Fibroblast of peridontal ligament (primary cell): Measurements from ENCODE around the gene SLC30A10.
"Not testable (repeated sequence)": the region's sequence is repeated elsewhere in the genome, so short reads cannot be mapped to it uniquely, and the experiment has no call there.

Experiments
- DNase-seq: peaks from one replicate; pipeline ENCODE4 v3.0.0-alpha.2; 2010; ENCODE audit errors: extremely low read depth

The SLC30A10 gene

DNA sequence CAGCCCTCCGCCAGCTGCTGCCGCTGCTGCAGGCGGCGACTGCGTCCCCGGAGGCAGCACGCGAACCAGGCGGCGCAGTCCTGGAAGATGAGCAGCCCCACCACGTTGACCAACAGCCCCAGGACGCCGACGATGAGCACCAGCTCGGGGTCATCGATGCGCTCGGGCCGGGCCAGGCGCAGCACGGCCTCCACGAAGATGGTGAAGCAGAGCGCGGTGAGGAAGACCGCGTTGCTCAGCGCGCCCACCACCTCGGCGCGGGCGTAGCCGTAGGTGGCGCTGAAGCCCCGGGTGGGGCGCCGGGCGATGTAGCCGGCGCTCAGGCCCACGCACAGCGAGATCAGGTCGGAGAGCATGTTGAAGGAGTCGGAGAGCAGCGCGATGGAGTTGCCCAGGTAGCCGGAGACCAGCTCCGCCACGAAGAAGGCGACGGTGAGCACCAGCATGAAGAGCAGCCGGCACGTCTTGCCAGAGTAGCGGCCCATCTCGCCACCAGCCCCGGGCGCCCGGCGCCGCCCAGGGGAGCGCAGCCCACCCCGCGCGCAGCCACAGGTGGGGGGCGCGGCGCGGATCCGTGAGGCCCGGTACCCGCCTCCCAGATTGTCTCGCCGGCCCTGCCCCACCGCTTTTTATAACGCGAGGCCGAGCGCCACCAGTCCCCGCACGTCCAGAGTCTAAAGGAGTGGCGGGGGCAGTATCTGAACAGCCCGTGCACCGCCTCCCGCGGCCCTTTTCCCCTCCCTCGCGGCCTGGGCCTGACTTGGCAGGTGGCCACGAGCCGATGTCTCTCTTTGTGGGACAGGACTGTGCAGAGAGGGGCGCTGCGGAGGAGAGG lies at the start of gene SLC30A10:
Gene SLC30A10 (minus strand): TSS at position 602 of the 835 bp plus-strand sequence. CDS start 117 bp downstream, at position 485.
- no peak for DNase-seq

DNA sequence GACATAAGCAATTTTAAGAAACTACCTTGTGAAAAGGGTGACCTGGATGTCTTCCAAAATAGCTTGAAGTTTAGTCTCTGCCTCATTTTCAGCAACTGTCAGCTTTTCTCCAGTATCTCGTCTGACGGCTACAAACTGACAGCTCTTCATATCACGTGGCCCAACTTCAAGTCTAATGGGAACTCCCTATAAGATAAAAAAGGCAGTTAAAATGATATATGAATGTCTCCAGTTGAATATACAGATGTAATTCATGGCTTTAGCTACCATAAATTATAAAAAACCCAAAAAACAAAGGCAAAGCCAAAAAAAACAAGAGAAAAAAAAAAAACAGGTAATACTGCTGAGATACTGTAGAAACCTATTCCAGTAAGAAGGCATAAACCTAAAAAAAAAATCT lies 44.9 kb upstream of the SLC30A10 start:
- no peak for DNase-seq

DNA sequence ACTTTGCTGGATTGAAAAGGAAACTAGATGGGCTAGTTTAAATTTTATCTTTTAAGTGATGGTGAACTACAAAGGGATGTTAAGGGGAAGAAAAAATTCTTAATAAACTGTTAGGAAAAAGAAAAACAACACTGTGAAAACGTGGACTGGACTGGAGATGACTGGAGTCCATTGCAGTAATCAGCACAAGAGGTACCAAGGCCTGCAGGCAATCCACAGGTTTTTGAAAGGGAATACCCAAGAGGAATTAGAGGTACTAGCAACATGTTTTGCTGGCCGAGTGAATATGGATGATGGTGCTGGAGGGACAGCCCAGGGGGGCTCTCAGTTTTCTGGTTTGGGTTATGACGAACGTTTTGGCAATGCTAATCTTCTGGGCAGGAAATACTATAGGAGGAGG lies 39.0 kb upstream of the SLC30A10 start:
- DNase-seq = no peak

DNA sequence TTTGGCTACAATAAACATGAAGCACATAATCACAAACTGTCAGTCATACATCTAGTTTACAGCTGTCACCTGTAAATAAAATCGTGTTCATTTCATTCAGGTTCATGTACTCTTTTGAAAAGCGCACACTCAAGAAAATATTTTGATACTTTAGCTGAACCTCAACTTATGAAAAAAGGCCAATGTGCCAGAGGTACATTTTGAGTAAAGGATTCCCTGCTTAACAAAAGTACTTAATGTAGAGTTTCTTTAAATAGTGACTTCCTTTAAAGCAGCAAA lies 37.7 kb upstream of the SLC30A10 start:
- DNase-seq = no peak

DNA sequence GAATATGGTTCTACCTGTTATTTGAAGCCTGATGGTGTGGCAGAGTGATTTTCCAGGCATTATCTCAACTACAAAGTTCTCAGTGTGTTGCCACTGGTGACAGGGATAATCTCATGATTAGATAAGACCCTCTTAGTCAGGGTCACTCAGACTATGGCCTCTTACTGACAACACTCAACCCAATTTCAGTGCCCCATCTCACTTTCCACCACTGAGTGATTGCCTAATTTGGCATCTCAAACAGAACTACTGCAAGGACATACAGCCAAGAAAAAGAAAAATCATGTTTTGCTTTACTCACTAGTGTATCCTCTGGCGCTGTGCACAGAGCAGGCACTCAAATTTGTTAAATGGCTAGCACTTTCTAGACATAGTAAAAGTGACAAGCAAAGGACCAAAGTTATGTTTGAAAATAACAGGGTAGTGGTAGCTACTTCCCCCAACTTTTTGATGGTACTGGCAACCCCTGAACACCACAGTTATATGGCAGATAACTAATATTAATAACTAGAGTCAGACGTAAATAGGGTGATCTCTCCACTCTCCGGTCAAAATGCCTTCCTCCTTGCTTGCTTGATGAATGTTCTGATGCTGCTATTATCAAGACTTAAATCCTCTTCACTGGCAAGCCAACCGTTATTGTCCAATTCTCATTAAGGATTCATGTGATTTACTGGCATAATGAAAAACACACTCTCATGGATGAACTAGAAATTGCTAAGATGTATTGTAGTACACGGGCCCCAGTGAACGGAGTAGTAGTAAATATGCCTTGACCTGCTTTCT lies 37.1 kb upstream of the SLC30A10 start:
- no peak for DNase-seq

DNA sequence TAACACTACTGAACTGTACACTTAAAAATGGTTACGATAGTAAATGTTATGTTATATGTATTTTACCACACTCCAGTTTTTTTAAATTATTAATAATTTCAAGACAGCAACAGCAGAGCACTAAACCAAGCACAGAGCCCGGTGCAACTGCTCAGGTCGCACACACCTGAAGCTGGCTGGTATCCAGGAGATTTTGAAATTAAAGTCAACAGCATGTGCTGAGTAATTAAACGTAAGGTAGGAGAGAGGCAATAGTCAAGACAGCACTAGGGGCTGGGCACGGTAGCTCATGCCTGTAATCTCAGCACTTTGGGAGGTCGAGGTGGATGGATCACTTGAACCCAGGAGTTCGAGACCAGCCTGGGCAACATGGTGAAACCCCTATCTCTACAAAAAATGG lies 35.1 kb upstream of the SLC30A10 start:
- DNase-seq = no peak

DNA sequence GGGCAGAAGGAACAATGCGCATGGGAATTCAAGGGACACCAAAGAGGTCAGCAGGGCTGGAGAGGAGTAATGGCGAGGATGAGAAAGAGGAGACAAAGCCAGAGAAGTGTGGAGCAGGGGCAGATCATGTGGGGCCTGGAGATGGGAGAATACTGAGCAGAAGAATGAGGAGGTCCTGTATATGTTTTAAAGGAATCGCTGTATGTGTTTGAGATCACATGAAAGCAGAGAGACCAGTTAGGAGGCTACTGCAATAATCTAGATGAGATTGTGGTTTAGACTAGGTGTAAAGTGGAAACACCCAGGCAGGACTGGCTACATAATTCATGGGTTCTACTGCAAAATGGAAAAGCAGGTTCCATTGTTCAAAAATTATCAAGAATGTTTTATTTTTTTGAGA lies 33.3 kb upstream of the SLC30A10 start:
- no peak for DNase-seq

DNA sequence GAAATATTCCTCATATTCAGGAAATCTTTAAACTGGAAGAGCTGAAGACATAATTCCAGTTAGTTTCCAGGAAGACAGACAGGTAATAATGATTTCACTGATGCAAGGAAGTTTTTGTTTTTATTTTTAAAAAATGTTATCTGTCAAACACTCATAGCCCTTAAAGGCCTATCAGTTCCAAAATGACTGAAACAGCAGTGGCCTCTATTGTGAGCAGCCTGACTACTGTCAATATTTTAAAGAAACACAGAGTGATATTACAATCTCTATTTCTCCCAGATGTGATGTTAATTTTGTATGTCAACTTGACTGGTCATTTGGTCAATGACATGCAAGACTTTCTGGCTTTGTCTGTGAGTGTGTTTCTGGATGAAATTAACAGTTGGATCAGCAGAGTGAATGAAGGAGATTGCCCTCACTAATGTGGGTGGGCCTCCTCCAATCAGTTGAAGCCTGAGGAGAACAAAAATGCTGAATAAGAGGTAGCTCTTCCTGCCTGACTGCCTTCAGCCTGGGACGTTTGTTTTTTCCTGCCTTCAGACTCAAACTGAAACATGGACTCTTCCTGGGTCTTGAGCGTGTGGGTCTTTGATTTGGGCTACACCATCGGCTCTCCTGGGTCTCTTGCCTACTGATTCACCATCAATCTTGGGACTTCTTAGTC lies 31.3 kb upstream of the SLC30A10 start:
- no peak for DNase-seq

DNA sequence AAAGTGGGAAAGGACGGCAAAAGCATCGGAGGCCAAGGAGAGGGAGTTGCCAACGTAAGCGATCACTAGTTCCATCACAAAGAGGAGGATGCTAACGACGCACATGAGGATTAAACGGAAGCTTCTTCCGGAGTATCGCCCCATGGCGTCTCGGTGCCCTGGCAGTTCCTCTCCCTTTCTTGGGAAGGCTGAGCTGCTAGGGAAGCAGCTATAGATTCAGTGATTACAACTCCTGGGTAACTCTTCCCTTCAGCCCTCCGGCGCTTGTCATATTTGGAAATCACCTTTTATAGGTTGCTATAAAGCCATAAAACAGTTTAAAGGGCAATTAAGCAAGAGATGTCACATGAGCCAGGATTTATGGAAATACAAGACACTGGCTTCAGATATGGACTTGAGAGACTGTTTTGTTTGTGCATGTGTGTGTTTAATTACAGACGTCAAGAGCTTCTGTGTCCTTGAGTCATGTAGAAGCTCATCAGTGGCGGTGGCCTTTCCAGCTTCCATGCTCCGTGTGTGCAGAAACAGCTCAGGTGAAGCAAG lies 30.6 kb upstream of the SLC30A10 start:
- no peak for DNase-seq

DNA sequence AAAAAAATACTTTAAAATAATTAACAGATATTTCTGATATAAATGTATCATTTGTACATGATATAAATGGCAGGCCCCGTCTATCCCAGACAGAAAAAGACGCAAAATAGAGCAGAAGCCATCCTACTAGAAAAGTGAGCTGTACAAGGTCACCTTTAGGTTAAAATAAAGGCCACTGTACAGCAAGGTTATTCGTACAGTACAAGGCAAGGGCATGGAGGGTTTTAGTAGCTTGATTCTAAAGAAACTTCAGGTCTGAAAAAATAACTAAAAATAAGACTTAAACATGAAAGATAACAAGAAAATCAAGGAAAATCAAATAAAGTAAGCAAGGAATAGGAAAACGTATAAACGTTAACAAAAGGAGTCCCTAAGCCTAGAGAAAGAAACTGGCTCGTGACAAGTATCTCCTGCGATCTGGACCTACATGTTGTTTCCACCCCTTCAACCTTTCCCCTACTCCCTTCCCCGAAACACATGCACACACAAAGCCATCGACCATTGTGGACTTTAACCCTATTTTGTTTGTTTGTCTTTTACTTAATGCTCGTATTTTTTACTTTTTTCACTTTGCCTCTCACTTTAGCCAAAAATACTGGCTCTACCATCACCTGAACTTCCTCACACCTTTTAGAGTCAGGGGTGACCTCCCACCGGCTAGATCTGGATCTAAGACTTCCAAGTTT lies 26.5 kb upstream of the SLC30A10 start:
- no peak for DNase-seq

DNA sequence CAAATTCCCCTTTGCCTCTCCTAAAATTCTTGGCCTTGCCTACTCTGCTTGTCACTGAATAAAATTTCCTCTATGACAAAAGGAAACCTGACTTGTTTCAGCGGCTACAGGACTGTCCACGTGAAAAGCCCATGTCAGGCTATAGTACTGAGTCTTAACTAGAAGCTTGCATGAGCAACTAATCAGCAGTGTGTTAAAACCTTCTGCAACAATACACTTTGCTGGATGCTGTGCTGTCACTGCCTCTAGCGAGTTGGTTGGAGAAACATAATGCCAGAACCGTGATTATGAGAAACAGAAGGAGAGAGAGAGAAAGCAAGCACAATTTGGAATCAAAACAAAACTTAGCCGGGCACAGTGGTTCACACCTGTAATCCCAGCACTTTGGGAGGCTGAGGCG lies 25.7 kb upstream of the SLC30A10 start:
- no peak for DNase-seq

DNA sequence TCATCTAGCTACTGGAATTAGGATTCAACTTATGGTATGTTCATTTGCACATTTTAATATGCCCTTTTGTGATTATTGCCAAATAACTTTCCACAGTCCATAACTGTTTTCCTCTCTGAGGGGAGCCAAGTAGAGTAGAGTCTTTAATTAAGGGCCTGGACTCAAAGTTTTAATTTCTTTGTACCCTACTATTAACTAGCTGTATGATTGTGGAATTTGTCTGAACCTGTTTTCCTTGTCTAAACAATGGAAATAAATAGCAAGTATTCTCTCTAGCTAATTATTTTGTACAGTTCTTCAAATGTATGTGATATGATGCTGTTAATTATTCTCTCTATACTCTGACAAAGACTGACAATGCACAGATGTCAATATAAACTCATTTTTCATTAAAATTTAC lies 24.0 kb upstream of the SLC30A10 start:
- no peak for DNase-seq

DNA sequence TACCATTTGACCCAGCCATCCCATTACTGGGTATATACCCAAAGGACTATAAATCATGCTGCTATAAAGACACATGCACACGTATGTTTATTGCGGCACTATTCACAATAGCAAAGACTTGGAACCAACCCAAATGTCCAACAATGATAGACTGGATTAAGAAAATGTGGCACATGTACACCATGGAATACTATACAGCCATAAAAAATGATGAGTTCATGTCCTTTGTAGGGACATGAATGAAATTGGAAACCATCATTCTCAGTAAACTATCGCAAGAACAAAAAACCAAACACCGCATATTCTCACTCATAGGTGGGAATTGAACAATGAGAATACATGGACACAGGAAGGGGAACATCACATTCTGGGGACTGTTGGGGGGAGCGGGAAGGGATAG lies 20.9 kb upstream of the SLC30A10 start:
- not testable (repeated sequence) for DNase-seq

DNA sequence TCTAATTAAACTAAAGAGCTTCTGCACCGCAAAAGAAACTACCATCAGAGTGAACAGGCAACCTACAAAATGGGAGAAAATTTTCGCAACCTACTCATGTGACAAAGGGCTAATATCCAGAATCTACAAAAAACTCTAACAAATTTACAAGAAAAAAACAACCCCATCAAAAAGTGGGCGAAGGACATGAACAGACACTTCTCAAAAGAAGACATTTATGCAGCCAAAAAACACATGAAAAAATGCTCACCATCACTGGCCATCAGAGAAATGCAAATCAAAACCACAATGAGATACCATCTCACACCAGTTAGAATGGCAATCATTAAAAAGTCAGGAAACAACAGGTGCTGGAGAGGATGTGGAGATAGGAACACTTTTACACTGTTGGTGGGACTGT lies 20.4 kb upstream of the SLC30A10 start:
- DNase-seq = not testable (repeated sequence)

DNA sequence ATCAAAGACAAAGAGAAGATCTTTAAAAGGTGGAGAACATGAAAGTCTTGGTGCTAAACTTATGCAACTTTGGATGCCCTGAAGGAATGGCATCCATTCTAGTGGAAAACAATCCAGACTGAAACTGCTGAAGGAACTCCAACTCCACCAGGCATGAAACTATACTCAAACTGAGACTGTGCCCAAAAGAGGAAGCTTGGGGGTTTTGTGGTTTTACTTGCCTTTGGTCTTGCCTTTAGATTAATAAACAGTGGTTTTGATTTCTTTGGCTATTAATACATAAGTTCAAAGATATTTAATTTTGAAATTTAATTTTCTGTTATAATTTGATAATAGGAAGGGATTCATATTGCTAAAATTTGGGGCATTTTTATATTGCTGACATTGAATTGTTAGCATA lies 17.4 kb upstream of the SLC30A10 start:
- DNase-seq = no peak

DNA sequence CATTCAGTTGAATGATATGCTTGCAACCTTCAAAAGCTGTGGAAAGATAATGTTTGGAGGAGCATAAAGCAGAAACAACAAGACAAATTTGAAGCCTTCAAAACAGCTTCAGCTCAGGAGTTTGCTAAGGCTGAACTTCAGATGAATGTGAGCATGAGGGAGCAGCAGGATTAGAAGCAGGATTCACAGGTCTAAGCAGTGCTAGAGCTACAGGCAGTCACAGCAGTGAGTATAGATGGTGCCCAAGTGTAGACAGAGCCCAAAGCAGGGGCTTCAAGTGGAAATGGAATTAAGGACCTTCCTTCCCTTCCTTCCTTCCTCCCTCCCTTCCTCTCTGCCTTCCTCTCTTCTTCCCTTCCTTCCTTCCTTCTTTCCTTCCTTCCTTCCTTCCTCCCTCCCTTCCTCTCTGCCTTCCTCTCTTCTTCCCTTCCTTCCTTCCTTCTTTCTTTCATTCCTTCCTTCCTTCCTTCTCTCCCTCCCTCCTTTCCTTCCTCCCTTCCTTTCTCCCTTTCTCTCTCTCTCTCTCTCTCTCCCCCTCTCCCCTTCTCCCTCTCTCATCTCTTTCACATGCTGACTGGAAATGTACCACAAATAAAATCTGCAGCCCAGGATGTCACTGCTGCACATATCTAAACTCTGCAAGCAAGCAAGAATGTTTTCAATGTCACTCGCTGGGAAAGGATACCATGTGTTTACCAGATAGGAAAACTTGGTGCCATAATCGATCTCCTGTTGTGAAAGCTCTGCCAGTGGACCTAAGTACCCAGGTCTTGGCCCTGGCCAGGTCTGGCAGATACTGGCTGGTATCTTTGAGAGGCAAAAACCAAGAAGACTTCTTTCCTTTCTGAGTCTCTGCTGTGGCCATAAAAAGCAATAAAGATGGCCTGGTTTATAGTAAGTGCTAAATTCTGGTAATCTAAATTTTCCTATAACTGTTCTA lies 13.1 kb upstream of the SLC30A10 start:
- no peak for DNase-seq

DNA sequence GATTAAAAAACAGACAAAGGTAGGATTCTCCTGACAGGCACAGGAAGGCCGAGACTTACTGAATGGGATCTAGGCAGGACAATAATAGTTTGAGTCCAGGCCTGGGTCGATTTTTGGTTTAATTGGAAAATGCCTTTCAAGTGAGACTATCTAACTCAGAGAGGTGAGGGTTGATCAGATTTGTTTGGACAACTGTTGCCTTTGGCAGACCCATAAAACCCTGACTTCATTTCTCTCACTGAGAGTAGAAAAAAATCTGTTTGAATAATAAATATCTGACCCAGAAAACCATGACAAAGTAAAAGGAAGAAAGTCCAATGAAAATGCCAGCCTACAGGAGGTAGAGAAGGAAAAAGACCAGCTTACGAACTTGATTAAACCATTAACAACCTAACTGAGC lies 12.3 kb upstream of the SLC30A10 start:
- no peak for DNase-seq

DNA sequence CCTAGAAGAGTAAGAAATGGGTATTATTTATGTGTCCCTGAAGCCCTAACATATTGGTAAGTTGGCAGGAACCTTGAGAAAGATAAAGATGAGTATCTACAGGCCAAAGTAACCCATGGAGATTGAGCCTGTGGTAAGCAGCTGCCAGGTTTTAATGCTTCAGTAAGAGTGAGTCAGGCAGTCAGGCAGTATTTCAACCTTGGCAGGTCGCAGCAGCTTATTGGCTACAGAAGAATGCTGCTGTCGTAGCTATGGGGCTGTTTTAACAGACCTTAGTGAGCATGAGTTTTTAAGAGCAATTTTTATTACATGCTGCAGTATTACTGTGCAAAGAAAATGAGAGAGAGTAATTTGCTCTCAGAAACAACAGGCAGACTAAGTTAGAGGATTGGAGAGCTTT lies 10.3 kb upstream of the SLC30A10 start:
- peak; percentile 16 for DNase-seq

DNA sequence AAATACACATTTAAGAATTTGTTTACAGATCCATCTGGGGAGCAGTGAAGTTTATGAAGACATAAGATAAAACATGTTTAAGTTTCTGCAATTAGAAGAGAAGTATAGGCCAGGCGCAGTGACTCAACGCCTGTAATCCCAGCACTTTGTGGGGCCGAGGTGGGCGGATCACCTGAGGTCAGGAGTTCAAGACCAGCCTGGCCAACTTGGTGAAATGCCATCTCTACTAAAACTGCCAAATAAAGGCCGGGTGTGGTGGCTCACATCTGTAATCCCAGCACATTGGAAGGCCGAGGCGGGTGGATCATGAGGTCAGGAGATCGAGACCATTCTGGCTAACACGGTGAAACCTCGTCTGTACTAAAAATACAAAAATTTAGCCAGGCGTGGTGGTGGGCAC lies 5.4 kb upstream of the SLC30A10 start:
- not testable (repeated sequence) for DNase-seq

DNA sequence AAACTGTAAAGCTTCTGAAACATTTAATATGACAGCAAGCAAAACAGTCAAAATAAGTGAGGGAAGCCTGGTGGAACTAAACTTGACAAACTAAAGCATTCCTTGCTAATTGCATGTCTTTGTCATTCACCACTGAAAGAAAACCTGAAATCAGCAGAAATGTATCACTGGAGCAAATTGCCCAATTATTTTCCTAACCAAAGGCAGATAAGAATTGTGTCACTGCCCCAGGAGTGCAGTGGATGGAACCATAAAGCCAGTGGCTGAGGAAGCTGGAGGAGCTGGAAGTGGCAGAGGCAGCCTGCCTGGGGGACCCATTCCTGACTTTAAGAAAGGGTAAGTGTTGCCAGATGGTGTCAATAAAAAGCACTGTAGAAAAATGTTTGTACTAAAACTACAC lies 2.7 kb upstream of the SLC30A10 start:
- no peak for DNase-seq

DNA sequence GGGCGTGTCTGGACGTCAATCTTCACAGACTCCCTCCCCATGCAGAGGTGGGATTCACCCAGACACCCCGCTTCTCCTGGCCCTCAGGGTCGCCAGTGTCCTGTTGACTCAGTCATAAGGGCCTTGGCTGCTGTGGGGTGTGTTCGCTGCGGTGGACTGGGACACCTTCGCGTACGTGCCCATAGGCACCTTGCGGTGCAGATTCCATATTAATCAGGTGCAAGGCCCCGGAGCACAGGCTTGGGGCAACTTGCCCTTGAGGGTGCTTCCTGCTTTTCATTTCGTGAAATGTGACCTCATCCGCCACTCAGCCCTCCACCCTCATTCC lies 398 bp upstream of the SLC30A10 start:
- no peak for DNase-seq
